ENCODE data around the gene PIGH.
A peak's percentile ranks its signal among the peaks of the same experiment; 100 is the strongest.

DNA sequence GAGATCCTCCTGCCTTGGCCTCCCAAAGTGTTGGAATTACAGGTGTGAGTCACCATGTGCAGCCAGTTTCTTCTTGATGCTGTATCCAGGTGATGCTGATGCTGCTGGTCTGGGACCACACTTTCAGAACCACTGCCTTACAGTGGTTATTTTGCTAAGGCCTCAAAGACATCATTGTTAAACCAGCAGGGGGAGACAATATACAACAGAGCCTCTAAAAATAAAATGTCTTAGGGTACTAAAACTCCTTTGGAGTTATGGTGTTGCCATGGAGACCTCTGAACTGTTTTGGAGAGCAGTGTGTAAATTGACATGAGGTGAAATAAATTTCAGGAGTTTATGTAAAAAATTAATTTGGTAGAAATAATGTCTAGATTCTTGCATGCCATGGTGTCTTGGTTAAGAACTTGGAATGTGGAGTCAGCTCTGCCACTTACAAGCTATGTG is 18.6 kb upstream of the PIGH start:
- TF ChIP-seq, protein P1, sequence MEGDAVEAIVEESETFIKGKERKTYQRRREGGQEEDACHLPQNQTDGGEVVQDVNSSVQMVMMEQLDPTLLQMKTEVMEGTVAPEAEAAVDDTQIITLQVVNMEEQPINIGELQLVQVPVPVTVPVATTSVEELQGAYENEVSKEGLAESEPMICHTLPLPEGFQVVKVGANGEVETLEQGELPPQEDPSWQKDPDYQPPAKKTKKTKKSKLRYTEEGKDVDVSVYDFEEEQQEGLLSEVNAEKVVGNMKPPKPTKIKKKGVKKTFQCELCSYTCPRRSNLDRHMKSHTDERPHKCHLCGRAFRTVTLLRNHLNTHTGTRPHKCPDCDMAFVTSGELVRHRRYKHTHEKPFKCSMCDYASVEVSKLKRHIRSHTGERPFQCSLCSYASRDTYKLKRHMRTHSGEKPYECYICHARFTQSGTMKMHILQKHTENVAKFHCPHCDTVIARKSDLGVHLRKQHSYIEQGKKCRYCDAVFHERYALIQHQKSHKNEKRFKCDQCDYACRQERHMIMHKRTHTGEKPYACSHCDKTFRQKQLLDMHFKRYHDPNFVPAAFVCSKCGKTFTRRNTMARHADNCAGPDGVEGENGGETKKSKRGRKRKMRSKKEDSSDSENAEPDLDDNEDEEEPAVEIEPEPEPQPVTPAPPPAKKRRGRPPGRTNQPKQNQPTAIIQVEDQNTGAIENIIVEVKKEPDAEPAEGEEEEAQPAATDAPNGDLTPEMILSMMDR (IDR thresholded peaks at IDR 0.05; ENCODE audit: low read depth, low read length): peak; percentile 54
- TF ChIP-seq POLR2A (IDR thresholded peaks at IDR 0.05; ENCODE audit: extremely low read depth, insufficient read length): no peak
- TF ChIP-seq, protein P2, sequence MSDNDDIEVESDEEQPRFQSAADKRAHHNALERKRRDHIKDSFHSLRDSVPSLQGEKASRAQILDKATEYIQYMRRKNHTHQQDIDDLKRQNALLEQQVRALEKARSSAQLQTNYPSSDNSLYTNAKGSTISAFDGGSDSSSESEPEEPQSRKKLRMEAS (IDR thresholded peaks at IDR 0.05; ENCODE audit: low read depth, low read length): no peak
- TF ChIP-seq MYC (IDR thresholded peaks at IDR 0.05; ENCODE audit: low read depth, low read length): no peak
